SKM-1 treated with dmso at 0.1 percent for 144 hours (cell line): Measurements from ENCODE around the gene RCBTB1.
A peak's percentile ranks its signal among the peaks of the same experiment; 100 is the strongest.

Experiments used
- DNase-seq: peaks from one replicate; lab custom pipeline; 2025; ENCODE audit not compliant: unreplicated experiment; lab: John Stamatoyannopoulos, UW

RCBTB1 gene

DNA sequence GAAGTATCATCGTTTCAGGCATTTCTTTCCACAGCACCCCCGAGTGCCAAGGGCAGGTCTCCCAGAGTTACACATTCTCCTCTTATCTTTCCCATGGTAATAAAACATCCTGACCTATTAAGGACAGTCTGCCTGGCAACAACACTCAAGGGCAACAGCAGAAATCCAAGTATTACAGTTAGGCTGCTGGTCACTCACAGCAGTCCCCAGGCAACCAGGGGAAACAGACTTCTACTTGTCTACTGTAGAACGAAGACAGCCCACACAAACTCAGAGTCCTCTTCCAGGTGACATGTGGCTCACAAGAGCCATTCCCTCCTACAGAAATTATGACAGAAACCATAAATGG, 24.3 kb downstream of the RCBTB1 start:
- no peak for DNase-seq

DNA sequence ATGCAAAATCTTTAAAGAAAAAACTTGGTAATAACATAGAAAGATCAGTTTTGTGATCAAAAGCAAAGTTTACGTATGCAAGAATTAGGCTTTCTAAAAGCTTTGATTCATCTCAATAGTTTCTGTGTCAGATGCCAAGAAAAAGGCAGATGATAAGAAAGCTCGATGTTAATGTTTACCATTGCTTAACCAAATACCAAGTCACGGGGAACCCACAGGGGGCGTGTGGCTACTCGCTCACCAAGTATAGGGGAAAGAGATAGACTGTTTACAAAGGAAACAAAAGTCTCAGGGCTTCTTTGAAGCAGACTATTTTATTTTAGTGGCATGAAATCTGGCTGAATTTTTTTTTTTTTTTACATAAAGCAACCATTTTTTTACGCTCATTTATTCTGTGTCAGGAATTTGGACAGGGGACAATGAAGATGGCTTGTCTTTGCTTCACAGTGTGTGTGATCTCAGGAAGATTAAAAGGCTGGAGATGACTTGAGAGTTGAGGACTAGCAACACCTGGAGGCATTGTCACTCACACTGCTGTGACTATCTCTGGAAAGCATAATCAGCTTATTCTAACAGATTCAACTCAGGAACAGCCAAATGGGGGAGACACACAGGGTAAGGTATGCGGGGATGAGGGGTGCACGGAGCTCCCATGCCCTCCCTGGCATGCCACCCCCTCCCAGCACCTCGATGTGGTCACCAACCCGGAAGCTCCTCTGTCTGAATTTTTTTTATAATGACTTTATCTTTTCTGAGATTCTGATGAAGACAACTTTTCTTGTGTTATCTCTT, 24.9 kb downstream of the RCBTB1 start:
- no peak for DNase-seq

DNA sequence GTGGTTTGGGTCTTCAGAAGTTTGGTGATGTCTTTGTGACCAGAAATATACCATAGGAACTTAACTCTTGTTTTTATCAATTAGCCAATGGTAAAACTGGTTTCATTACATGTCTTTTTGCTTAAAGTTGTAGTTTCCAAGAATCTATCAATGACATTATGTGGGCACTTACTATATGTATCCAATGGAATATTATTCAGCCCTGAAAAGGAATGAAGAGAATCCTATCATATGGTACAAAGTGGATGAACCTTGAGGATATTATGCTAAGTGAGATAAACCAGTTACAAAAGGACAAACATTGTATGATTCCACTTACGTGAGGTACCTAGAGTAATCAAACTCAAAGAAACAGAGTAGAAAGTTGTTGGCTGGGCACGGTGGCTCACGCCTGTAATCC, 26.4 kb downstream of the RCBTB1 start:
- DNase-seq, result no peak

- no peak for DNase-seq
Measured at GRCh38 chr13:49554387-49554786, 31.0 kb downstream of the RCBTB1 start.

- DNase-seq, result no peak
Measured at GRCh38 chr13:49553888-49554287, 31.5 kb downstream of the RCBTB1 start.

DNA sequence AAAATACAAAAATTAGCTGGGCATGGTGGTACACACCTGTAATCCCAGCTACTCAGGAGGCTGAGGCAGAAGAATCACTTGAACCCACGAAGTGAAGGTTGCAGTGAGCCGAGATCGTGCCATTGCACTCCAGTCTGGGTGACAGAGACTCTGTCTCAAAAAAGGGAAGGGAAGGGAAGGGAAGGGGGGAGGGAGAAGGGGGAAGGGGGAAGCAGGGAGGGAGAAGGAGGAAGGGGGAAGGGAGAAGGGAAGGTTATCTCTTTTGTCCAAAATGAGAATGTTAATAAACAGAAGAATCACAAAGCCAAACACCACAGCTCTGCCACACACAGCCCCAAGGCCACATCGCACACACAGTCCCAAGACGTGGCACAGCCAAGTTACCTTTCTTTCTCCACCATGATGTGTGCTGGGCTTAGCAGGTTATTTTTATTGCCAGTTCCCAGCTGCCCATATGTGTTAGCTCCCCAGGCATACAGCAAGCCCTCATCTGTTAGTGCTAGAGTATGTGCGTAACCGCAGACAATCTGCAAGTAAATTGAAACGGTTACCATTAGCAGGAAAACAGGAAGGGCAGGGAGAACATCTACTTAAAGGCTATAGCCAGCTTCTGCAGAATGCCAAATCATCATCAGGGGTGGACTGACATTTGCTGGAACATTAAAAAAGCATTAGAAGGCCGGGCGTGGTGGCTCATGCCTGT, 34.3 kb downstream of the RCBTB1 start:
- DNase-seq, result no peak

DNA sequence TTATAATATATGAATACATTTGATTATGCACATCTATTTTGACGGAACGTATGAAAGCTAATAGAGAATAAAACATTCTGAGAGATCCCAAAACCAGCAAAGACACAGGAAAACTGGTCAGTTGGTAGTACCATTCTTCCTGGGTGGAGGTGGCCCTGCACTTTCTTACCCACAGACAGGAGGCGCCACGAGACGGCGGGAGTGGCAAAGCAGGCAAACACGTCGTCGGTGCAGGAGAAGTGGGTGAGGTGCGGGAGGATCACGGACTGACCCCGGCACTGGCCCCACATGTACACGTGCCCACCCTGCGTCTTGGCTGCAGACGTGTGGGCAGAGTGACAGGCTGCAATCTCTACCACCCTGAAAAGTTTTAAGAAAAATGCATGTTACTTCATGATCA, 36.1 kb downstream of the RCBTB1 start:
- no peak for DNase-seq

DNA sequence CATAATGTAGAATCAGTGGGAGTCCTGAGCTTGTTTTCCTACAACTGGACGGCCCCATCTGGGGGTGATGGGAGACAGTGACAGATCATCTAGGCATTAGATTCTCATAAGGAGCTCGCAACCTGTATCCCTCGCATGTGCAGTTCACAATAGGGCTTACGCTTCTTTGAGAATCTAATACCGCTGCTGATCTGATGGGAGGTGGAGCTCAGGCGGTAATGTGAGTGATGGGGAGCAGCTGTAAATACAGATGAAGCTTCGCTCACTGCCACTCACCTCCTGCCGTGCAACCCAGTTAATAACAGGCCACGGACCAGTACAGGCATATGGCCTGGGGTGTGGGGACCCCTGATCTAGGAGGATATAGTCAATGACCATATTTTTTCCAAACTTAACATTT, 38.8 kb downstream of the RCBTB1 start:
- DNase-seq, result no peak

DNA sequence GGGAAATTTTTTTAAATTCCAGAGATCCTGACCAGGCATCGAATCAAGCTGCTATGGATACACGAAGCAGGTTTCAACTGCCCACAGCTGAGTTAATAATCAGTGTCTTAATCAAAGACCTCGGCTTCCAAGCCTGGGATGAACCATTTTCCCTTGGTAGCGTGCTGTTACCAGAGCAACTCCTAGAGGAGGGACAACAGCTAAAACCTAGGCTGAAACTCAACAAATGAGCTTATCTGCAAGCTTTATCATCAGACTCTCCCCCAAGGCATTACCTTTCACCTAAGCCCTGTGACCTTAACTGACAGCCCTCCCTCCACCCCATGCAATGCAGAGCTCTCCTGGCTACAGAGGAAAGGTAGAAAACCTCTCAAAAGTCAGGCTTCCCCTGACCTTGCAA, 39.7 kb downstream of the RCBTB1 start:
- DNase-seq, result no peak

DNA sequence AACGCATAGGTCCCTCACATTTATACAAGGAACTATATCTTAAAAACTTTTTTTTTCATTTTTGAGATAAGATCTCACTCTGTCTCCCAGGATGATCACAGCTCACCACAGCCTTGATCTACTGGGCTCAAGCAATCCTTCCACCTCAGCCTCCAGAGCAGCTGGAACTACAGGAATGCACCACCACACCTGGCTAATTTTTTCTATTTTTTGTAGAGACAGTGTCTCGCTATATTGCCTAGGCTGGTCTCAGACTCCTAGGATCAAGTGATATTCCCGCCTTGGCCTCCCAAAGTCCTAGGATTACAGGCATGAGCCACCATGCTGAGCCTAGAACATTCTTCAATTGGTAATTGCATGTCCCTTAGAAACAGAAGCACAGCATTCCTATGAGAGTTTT, 41.7 kb downstream of the RCBTB1 start:
- DNase-seq, result no peak

- DNase-seq, result no peak
Measured at GRCh38 chr13:49540552-49540951, 44.8 kb downstream of the RCBTB1 start.

DNA sequence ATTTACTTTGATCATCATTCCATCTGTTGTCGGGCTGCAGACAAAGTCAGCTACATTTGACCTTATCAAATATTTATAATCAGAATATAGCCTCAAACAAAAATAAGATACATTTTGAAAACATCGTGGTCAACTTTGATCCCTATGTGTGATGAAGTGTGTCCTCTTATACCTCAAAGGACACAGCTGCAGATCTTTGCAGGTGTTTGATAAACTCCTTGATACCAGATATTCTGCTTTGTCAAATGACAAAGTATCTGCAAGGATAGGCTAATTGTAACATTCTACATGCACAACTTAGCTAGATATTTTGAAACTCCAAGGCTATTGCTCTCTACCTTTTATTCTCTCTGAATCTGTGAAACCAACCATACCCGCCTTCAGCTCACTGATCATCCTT, 45.6 kb downstream of the RCBTB1 start:
- DNase-seq, result no peak

GRCh38 chr13:49539313-49539712, 46.0 kb downstream of the RCBTB1 start:
- DNase-seq, result no peak

DNA sequence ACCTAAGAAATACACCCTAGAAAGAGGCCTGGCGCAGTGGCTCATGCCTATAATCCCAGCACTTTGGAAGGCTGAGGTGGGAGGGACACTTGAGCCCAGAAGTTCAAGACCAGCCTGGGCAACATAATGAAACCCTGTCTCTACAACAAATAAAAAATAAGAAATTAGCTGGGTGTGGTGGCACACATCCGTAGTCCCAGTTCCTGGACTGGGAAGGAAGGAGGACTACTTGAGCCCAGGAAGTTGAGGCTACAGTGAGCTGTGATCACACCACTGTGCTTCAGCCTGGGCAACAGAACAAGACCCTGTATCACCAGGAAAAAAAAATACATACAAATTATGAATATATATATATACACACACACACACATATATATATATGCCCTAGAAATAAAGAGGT, 47.0 kb downstream of the RCBTB1 start:
- DNase-seq, result no peak

DNA sequence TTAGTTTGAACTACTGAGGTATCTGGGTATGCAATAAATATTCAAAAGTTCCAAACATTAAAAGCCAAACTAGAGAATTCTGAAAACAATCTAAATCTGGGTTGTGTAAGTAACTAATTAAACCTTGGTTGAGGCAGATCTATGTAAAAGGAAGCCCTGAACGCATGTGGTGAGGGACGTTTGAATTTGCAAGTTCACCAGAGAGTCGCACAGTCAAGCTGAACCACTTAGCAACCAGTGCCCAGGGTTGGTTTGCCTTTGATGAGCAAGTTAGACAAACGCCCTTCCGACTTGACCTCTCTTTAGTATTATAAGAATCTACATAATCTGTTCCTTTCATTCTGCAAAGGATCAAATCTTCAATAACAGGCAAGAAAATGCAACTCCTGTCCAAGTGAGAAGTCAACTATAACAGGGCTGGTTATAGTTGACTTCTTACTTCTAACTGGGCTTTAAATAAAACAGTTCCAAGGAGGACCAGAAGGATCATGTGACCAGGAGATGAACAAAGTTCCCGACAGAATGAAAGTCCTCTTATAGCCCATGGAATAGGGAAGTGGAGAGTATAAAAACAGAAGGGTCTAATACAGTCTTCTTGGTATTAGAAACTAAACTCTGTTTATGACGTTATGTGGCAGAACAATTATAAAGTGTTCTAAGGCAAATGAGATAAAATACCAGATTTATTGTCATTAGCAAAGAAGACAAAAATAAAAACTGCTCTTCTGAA, 49.0 kb downstream of the RCBTB1 start:
- no peak for DNase-seq

DNA sequence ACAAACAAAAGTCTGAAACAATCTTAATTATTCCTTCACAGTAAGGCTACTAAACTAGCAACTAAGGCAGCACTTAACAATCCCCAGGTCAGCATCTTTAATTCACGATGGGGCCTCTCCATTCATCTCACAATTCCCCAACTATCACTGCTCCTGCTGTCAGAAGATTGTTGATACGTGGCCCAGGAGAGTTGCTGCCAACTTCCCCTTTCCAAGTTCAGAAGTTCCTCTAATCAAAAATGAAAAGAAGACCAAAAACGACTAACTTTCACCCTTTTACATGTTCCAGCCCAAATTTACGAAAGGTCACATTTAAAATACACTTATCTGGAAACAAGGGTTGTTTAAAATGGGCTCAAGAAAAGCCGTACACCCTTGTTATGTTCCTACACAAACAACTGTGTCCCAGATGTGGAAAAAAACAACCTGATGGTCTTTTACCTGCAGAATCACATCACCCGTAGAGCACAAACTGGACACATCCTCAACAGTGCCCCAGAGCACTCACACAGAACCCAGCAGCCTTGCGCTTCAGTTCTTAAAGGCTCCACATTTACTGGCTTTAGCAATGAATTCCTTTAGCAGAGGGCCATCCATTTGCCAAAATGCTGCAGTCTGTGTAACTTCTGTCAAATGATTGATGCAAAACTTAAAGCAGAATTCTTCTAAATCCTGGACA, 51.6 kb downstream of the RCBTB1 start:
- DNase-seq, result peak; percentile 36

DNA sequence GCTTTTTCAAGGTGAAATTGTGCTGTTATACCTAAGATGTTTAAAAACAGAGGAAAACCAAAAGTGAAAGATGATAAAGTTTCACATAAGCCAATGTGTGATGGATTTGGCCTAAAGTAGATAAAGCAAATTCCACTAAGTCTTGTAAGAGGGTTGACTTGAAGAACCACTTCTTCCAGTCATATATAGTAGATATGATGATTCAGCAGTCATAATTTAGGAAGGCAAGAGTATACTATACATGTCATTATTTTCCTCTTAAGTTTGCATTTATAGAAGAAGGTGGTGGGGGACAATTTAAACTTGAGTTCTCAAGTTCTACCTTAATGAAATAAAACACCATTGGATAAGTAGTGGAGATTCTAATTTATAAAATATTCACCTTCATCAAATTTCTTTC, 52.3 kb downstream of the RCBTB1 start:
- DNase-seq, result no peak

DNA sequence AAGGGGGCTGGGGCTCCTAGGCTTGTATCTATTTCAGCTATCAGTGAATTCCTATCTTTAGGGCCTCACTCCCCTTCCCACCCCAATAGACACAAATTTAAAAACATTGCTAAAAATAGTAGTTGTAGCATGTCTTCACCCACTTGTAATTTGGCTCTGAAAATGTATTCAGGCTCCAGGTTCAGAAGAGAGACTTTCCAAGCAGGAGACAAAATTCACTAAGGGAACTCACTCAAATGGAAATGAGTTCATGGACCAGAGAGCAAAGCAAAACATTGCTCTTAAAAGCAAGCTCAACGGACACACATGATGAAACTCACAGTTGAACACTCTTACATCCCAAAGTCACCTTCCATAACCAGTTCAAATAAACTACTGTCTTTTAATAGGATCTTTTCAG, 52.8 kb downstream of the RCBTB1 start:
- no peak for DNase-seq

GRCh38 chr13:49530457-49530856, 54.9 kb downstream of the RCBTB1 start:
- DNase-seq, result no peak

DNA sequence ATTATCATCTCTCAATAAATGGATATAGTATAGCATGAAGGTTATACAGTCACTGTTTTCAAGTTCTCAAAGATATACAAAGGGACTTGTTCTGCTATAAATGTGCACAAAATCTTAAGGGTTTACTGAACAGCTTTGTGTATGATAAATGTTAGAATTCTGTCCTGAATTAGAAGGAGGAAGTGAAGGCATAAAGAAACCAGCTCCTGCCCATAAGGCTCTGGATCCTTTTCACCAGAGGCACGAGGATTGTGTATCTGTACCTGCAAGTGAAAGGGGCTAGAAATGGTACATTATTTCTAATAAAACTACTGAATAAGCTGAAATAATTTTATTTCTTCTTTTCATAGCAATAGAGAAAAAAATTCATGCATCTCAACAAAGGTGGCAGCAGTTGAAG, 57.2 kb downstream of the RCBTB1 start:
- DNase-seq, result no peak

- DNase-seq, result no peak
Measured at GRCh38 chr13:49527123-49527522, 58.2 kb downstream of the RCBTB1 start.
